HG03097 (cell line): ENCODE measurements around the gene ARMC8.

ENCODE experiments used
- ATAC-seq: cut with Tn5 transposase; IDR thresholded peaks from one replicate; pipeline ENCODE4 v1.9.1; 2021; ENCODE audit not compliant: unreplicated experiment, low FRiP score

ARMC8 gene

DNA sequence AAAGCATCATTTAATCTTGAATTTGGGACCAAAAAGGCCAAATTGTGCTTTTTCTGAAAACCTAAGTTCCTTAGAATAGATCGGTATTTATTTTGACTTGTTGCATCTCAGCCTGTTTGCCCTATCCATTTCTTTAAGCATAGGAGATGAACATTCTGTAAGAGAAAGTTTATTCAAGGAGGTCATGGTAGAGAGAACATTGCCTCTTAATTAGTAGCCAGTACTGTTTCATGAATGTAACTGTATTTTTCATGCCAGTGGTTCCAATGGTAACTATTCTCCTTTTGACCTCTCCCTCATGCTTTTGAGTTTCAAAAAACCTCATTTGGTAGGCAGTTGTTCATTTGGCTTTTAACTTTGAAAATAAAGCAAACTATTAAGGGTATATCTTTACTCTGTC lies 55.4 kb downstream of the ARMC8 start:
- ATAC-seq = no peak

DNA sequence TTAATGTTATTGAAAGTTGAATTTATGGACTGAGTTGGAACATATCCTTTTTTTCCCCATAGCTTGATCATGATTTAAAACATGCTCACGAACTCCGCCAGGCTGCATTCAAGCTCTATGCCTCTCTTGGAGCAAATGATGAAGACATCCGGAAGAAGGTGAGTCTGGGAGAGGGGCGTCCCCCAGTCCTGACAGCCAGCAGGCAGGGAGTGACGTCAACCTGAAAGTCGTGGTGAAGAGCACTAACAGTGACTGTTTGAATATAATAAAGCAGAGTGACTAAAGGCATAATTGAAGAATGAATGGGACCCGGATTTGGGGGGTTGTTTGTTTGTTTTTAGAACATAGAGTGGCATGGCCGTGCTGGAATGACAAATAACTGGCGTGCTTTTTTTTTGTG lies 57.9 kb downstream of the ARMC8 start:
- no peak for ATAC-seq

GRCh38 chr3:138249636-138250035 lies 62.5 kb downstream of the ARMC8 start:
- ATAC-seq = no peak

DNA sequence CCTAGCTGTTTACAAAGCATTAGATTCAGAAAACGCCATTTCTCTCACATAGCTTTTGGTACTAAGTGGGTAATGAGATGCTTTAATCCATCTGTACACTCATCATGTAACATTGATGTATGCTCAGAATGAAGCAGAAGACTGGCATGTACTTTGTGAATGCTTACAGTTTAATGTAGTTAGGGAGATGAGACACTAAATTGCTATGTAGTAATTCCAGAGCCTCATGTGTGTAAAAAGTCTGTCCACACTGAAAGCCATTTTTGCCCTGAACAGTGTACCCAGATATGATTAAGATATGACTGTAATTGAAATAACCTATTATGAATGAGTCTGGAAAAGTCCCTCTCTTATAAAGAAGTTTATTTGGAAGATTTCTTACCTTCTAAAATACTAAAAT lies 66.5 kb downstream of the ARMC8 start:
- ATAC-seq = no peak

DNA sequence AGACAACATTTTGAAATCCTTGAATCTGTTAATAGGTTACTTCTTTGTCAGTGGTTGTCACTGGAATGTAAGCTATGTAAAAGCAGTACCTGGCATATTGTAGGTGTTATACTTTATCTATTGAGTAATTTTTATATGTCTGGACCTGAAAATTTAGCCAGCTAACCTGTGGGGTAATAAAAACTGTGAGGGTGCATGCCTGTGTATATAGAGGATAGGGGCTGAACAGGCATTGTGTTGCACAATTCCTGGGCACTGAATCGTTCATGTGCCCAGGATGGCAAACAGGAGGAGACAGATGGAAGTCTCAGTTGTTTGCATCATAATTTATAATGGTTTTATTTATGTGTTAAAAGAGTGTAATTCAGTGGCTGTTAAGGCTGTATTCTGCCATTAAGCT lies 67.1 kb downstream of the ARMC8 start:
- ATAC-seq = no peak

GRCh38 chr3:138256022-138256421 lies 68.9 kb downstream of the ARMC8 start:
- ATAC-seq = no peak

- no peak for ATAC-seq
These were observed 70.9 kb downstream of the ARMC8 start for GRCh38 chr3:138257986-138258385.

- ATAC-seq = no peak
These were observed 72.0 kb downstream of the ARMC8 start for GRCh38 chr3:138259126-138259525.

DNA sequence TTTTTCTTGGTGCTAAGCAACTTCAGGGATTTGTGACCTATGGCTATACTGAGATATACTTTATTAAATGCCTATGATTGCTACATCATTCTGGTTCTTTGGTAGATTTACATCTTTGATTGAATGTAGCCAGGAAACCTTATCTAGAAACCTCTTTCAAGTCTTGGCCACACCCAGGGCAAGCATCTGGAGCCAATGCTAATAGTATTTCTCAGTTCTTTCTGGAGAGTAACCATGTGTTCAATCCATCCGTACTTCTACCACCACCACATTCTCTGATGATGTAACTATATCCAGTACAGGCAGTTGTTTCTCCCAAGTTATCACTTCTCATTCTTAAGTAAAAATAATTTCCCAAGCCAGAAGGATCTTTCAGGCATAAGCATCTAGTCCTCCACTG lies 73.5 kb downstream of the ARMC8 start:
- ATAC-seq = no peak

DNA sequence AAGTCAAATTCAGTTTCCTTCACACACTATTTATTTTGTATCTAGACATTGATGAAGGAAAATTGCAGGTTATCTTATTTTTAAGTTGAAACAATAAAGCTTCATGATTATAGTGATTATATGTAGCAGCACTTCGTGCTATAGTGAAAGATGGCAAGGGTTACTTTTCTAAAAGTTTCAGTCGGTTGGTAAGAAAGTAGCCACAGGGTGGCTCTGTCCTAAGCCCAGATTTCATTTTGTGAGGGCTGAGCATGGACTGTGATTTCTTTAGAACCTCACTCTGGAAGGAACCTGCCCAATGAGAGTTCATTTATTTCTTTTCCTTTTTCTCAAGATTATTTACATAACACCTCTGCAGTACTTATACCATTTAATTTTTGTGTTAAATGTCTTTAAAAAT lies 76.0 kb downstream of the ARMC8 start:
- no peak for ATAC-seq

DNA sequence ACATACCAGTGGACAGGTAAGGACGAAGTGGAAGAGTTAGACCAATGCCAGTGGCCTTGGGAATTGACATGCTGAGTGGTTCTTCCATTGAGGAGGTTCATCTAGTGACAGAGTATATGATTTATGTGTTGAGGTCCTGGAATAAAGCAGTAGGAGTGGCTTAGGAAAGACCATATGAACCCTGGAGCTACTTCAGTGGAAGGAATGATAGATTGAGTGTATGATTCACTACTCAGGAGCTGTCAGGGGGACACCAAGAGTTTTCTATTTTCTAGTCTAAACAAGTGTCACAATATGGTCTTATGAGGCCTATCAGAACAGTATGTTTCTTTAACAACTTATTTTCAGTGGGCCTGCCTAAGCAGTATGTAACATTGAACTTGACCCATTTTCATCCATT lies 78.6 kb downstream of the ARMC8 start:
- ATAC-seq = no peak

DNA sequence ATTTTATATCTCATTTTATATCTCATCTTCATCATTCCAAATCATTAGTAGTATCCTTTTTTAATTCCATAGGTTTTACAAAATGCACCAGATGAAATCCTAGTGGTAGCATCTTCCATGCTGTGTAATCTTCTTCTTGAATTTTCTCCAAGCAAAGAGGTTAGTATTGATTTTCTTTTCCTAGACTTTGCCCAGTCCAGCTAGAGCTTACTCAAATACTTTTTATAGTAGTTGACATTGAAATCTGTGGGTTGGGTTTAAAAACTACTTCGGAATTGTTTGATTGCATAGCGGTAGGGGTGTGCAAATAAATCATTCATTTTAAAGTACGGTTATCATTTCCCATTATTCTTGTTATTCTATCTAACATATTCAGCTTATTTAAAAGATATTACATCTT lies 80.0 kb downstream of the ARMC8 start:
- ATAC-seq = no peak

DNA sequence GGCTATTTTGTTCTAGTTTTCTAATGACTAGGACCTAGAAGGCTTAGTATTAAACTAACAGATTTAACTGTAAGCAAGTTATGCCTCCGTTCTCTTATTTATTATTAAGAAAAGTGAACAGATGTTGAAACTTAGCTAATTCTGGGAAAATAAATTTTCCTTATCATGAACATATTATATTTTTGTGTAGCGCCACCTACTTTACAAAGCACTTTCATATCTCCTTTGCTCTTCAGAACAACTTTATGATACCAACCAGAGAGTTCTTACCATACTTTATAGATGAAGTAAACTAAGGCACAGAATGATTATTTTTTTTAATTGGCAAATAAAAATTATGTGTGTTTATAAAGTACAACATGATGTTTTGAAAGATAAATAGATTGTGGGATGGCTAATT lies 83.1 kb downstream of the ARMC8 start:
- no peak for ATAC-seq

GRCh38 chr3:138271189-138271794 lies 84.2 kb downstream of the ARMC8 start:
- ATAC-seq = no peak

DNA sequence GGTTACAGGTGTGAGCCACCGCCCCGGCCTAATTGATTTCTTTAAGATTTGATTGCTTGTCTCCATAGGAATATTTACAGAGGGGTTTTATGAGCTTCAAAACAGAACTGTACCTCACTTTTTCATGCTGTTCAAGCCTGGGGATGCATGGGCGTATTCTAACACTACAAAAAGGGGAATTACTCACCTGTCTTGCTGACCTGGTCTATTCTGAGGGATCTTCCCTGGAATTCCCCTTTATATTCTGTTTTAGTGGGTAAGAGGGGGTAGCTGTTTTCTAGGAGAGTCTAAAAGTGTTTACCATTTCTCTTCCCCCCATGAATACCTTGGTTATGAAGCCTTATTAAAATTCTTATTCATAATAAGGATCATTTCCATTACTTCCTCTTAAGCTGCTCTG lies 94.5 kb downstream of the ARMC8 start:
- no peak for ATAC-seq

GRCh38 chr3:138282836-138283235 lies 95.7 kb downstream of the ARMC8 start:
- no peak for ATAC-seq

DNA sequence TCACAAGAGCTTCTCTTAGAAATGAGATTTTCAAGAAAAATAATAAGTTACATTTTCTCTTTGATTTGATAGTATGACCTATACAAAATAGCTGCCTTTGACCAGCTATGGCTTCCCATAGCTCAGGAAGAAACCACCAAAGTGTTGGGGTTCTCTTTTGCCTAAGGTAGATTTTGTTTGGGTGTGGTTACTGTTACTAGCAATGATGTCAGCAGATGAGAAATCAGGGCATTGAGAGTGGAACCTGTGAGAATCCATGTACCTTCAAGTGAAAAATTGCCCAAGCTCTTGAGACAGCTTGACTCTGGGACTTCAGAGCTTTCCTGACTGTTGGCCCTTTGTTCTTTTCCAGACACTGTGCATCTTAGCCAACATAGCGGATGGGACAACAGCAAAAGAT lies 97.0 kb downstream of the ARMC8 start:
- ATAC-seq = no peak

DNA sequence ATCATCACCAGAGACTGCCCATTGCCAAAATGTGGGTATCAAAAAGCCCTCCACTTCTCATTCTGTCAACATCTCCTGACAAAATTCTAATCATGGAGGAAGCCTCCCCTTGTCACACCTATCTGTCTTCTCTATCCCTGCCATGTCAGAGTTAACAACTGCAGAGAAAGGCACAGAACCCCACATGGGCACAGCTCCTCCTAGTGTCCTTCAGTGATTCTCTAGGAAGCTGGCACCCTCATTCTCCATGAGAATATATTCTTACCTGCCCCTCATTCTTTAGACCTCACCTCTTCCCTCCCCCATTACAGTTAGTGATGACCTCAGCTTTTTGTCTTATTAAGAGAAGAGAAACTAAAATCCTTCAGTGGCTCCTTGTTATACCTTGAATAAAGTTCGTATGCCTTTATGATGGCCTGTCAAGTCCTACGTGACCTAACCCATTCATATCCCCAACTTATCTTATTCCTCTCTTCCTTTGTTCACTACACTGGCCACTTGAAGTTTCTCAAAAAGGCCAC lies 97.9 kb downstream of the ARMC8 start:
- ATAC-seq = no peak

- no peak for ATAC-seq
These were observed 102.2 kb downstream of the ARMC8 start for GRCh38 chr3:138289260-138289659.

DNA sequence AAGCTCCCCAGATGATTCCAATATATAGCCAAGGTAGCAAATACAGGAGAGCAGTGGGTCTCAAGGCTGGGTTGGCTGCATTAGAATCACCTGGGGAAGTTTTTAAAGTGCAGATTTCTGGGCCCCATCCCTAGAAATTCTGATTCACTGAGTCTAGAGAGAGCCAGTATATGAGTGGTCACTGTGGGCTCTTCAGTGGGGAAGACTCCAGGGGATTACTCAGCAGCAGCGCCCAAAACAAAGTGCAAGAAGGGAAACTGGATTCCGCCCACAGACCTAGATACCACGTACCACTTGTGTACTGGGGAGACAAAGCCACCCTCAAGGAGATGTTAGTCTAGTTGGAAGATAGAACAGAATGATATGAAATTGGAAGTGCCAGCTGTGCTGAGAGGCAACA lies 102.6 kb downstream of the ARMC8 start:
- no peak for ATAC-seq

DNA sequence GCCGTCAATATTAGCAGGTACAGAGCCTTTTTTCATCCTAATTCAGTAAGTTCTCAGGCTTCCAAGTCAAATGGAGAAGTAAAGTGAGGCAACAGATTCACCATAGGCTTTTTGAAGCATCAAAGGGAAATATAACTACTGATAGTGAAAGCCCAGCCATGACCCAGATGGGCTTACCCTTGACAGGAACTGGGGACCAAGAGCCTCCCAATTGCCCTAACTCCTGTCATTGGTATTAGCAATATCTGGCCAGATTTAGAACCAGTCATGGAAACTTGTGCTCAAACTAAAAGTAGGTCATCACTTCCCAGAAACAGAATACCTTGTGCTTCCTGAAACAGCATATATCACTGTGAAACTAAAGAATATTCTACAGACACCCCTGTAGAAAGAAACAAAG lies 109.5 kb downstream of the ARMC8 start:
- no peak for ATAC-seq

DNA sequence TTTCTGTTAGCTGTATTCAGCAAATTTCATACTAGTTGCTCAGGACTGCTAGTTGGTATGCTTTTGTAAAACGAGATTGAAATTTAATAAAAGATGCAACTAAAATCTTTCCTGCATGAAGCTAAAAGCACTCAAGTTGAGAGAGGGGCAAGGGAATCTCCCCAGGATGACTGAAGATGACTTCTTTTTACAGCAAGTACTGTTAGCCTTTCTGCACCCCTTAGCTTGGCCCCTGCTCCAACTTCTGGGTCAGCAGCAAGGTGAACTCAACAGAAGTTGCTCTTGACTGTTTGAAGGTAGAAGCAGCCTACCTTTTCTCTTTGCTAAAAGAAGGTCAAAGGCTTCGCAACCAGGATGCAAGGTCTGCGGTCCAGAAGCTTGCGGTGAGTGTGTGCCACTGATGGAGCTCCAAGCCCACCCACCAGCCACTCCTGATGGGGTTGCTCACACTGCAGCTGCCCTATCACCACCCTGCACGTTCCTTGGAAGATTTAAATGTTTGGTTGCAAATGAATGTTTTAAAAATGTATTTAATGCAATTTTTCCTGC lies 110.0 kb downstream of the ARMC8 start:
- no peak for ATAC-seq

DNA sequence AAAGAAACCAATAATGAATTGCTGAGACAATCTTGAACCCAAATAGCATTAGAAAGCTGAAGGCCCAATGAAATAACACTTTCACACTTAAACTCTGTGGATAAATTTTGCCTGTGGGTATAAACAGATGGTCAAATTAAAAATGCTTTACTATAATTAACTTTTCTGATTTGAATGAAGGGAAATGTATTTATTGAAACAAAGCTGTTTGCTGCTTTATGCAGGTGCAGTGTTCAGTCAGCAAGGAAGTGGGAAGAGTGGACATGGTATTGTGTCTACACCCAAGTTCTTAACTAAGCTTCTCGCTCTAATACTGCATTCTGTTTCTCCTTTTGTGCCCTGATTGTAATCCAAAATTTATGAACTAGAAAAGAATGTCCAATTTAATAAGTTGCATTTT lies 110.8 kb downstream of the ARMC8 start:
- no peak for ATAC-seq
